HG03565 (cell line): ENCODE data around the gene GALR1.
"Not testable (repeated sequence)": the region's sequence is repeated elsewhere in the genome, so short reads cannot be mapped to it uniquely, and the experiment has no call there.

Experiments used
- ATAC-seq: cut with Tn5 transposase; IDR thresholded peaks from one replicate; pipeline ENCODE4 v1.9.1; 2021; ENCODE audit warnings: mild to moderate bottlenecking, moderate library complexity; ENCODE audit not compliant: unreplicated experiment

The GALR1 gene, protein sequence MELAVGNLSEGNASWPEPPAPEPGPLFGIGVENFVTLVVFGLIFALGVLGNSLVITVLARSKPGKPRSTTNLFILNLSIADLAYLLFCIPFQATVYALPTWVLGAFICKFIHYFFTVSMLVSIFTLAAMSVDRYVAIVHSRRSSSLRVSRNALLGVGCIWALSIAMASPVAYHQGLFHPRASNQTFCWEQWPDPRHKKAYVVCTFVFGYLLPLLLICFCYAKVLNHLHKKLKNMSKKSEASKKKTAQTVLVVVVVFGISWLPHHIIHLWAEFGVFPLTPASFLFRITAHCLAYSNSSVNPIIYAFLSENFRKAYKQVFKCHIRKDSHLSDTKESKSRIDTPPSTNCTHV

GRCh38 chr18:77249569-77250500 is at the start of gene GALR1:
Gene GALR1 (plus strand): TSS chr18:77249848. CDS start chr18:77250549, 701 bp downstream.
- ATAC-seq = no peak

- ATAC-seq = no peak
Observed at GRCh38 chr18:77201506-77201905, 48.1 kb upstream of the GALR1 start.

DNA sequence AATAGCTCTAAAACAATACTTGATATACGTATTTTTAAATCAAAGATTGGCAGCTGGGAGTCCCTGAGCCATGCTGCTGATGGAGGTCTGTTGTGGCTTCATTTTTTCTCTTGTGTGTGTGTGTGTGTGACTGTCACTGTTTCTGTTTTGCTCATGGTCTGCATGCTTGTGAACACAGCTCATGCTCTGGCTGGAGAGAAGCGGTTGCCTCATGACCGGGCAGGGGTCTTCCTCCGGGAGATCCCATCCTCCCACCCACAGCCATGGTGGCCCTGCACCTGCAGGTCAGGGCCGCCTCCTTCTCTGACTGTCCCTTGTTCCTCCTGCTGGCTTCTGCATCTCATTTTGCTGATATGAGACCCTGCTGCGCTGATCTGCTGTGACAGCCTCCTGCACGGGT is 47.3 kb upstream of the GALR1 start:
- no peak for ATAC-seq

DNA sequence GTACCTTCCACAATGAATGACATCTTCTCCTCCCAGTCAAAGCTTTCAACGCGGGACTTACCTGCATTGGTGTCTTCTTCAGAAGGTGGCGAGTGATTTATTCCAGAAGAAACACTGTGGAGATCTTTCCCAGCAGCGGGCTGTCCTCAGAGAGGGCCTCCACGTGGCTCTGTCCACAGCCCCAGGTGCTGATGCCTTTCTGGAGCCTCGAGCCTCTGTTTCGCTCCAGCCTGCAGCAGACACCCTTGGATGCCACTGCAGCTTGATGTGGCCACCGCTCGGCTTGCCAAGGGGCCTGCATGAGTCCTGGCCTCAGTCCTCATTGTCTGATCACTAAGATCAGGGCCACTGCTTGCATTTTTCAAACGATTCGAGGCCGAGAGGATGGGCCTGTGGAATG is 46.6 kb upstream of the GALR1 start:
- no peak for ATAC-seq

- no peak for ATAC-seq
Observed at GRCh38 chr18:77203851-77204250, 45.8 kb upstream of the GALR1 start.

- ATAC-seq = no peak
Observed at GRCh38 chr18:77205769-77206168, 43.9 kb upstream of the GALR1 start.

- ATAC-seq = no peak
Observed at GRCh38 chr18:77206676-77207374, 42.8 kb upstream of the GALR1 start.

DNA sequence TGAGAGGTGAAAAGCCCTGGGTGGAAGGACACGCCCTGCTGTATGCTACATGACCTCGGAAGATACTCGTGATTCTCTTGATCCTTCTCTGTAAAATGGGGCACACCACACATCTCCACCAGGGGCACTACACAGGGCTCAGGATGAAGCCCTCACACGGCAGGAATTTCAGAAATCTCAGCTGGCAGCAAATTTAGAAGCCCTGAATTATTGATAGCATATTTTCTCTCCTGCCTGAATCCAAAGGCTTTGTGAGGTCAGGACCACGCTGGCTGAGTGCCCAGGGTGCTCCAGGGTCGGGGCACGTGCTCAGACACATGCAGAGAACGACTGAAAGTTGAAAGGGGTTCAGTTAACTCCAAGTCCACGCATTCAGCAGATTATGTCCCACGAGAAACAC is 42.1 kb upstream of the GALR1 start:
- no peak for ATAC-seq

DNA sequence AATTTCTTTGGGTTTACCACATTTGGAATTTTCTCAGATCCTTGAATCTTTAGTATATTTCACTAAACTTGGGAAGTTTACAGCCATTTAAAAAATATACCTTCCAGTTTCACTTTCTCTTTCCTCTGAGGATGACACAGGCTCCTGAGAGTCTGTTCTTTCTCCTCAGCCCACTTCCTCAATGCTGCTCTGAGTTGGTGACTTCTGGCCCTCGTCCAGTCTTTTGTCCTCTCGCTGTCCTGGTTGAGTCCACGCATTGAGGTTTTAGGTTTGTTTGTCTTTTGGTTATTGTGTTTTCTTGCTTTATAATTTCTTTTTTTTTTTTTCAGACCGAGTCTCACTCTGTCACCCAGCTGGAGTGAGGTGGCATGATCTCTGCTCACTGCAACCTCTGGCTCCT is 40.7 kb upstream of the GALR1 start:
- ATAC-seq = peak; percentile 82

DNA sequence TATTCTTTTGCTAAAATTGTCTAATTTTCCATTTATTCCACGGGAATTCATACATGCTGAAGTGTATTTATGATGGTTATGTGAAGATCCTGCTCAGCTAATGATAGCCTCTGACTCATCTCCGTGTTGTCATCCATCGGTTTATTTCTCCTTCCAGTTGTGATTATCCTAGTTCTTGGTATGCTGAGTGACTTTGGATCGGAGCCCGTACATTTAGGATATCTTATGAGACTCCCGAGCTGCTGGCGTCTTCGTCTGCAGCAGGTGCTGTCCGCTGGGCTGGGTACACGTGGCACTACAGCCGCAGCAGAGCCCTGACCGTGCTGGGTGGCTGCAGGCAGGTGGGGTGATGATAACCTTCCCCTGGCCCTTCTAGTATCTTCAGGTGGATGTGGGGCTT is 40.1 kb upstream of the GALR1 start:
- ATAC-seq = no peak

GRCh38 chr18:77210249-77210648 is 39.4 kb upstream of the GALR1 start:
- ATAC-seq = no peak

- ATAC-seq = no peak
Observed at GRCh38 chr18:77218642-77219041, 31.0 kb upstream of the GALR1 start.

GRCh38 chr18:77220726-77221125 is 28.9 kb upstream of the GALR1 start:
- ATAC-seq = no peak

- no peak for ATAC-seq
Observed at GRCh38 chr18:77222464-77222863, 27.2 kb upstream of the GALR1 start.

- no peak for ATAC-seq
Observed at GRCh38 chr18:77223221-77223639, 26.4 kb upstream of the GALR1 start.

GRCh38 chr18:77223653-77224052 is 26.0 kb upstream of the GALR1 start:
- ATAC-seq = no peak

GRCh38 chr18:77230645-77231044 is 19.0 kb upstream of the GALR1 start:
- no peak for ATAC-seq

- ATAC-seq = no peak
Observed at GRCh38 chr18:77234504-77235365, 14.9 kb upstream of the GALR1 start.

GRCh38 chr18:77239285-77239684 is 10.4 kb upstream of the GALR1 start:
- not testable (repeated sequence) for ATAC-seq

DNA sequence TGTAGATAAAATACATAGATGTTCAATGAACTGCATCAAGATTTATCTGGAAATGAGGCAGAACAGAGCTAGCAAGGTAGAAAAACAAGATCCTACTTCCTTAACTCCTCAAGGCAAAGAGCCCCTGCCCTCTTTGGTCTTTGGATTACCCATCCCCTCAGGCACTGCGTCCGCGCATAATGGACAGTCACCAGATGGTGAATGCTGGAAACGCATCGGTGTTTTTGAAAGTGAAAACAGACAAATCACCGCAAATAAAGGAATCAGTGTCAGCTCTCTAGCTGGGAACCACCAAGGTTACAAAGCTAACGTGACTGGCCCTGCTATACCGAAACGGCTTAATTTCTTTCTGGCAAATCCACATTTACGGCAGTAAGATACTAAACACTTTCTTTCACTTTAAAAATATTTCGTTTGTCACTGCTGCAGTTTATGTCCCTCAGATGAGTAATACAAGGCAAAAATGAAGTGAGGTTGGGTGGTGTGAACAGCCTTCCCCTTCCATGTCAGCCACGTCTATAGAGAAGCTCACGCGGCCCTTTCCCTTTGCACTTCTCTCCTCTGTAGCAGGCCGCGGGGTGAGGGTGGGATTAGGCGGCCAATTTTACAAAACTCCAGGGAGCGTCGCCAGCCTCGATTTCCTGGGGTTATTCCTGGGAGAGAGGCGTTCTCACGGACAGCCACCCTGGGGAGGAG is 627 bp upstream of the GALR1 start:
- ATAC-seq = no peak
